ENCODE results near the gene CSNK1E.
"Not testable (repeated sequence)": the region's sequence is repeated elsewhere in the genome, so short reads cannot be mapped to it uniquely, and the experiment has no call there.

CSNK1E gene
- total RNA-seq: 5.6 to 19.1 (median 12.5) reads per million in 17 experiments

DNA sequence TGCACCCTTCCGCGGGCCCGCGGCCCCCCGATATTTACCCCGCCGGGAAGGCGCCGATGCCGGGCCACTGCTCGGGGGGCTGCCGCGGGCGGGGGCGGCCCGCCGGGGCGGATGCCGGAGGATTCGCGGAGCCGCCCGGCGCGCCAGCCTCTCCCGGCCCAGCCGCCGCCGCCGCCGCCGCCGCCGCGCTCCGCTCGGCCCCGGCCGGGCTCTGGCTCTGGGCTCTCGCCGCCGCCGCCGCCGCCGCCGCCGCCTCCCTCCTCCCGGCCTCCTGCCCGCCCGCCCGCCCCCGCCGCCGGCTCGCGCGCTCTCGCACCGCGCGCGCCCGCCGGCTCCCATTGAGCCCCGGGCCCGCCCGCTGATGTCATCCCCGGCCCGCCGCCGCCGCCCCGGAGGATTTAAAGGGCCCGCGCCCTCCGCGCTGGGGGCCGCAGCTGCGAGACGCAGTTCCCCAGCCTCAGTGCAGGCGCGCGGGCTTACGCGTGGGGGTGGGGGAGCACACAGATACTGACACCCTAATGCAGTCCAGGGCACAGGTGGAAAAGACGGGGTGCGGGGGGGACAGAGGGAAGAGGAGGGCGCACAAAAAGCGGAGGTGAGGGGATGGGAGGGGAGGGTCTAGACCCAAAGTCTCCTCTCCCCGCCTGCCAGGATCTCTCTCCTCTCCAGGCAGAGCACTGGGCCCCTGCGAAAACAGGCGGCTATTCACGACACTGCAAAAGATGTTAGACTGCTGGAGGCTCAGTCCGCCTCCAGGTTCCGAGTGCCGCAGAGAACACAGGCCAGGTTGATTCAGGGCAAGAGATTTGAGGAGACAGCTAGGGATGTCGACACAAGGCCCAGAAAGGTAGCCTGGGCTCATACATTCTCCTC is at the start of gene CSNK1E:
TSS of gene CSNK1E (minus strand) at position 312 of the 873 bp plus-strand sequence. CDS start 3,276 bp downstream, outside the sequence.
- DNase-seq: peak; percentile 73 to 93 (median 82)

DNA sequence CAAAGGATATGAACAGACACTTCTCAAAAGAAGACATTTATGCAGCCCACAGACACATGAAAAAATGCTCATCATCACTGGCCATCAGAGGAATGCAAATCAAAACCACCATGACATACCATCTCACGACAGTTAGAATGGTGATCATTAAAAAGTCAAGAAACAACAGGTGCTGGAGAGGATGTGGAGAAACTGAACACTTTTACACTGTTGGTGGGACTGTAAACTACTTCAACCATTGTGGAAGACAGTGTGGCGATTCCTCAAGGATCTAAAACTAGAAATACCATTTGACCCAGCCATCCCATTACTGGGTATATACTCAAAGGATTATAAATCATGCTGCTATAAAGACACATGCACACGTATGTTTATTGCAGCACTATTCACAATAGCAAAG is 48.6 kb upstream of the CSNK1E start:
- not testable (repeated sequence) for DNase-seq

DNA sequence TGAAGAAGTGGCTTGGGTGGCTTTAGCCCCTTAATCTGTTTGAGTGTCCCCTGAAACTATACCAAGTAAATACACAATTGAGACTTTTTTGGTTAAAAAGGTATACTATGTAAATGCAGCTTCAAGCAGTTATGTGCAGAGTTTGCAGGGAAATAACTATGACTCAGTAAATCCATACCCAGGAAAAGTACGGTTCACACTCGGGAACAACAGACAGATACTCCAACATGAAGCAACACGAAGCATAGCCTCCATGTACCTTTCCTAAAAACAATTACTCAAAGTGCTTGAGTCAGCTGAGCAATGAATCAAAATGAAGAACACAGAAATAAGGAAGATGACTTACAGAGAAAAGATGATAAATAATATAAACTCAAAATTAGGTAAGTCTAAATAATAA is 47.9 kb upstream of the CSNK1E start:
- DNase-seq: not testable (repeated sequence)

DNA sequence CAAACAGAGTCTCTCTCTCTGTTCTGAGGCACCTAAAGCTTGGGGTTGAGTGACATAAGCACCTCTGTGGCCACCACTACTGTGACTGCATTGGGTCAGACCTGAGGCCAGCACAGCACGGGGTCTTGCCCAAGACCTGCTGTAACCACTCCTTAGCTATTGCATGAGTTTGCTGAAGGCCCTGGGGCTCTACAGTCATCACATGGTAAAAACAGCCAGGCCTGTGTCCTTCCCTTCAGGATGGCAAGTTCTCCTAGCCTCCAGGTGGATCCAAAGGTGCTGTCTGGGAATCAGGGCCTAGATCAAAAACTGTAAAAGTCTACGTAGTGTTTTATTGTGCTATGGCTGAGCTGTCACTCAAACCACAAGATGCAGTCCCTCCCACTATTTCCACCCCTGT is 43.3 kb upstream of the CSNK1E start:
- not testable (repeated sequence) for DNase-seq

DNA sequence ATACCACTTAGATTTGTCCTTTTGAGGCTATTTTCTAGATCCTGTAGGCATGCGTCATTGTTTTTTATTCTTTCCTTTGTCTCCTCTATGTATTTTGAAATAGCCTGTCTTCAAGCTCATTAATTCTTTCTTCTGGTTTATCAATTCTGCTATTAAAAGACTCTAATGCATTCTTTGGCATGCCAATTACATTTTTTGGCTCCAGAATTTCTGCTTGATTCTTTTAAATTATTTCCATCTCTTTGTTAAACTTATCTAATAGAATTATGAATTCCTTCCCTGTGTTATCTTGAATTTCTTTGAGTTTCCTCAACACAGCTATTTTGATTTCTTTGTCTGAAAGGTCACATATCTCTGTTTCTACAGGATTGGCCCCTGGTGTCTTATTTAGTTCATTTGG is 42.6 kb upstream of the CSNK1E start:
- DNase-seq: not testable (repeated sequence)

DNA sequence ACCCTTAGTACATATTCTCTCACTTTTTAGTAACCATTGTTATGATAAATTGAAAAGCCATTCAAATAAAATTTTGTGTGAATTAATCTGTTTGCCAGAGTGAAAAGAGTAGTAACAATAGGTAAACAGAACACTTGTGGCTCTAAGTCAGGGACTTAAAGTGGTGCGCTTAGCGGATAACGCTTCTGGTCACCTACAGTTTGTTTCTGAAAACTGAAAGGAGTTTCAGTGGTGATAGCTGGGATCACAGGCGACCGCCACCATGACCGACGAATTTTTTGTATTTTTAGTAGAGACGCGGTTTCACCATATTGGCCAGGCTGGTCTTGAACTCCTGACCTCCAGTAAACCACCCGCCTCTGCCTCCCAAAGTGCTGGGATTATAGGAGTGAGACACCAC is 40.7 kb upstream of the CSNK1E start:
- not testable (repeated sequence) for DNase-seq

GRCh38 chr22:38355275-38355674 is 38.0 kb upstream of the CSNK1E start:
- no peak for DNase-seq

DNA sequence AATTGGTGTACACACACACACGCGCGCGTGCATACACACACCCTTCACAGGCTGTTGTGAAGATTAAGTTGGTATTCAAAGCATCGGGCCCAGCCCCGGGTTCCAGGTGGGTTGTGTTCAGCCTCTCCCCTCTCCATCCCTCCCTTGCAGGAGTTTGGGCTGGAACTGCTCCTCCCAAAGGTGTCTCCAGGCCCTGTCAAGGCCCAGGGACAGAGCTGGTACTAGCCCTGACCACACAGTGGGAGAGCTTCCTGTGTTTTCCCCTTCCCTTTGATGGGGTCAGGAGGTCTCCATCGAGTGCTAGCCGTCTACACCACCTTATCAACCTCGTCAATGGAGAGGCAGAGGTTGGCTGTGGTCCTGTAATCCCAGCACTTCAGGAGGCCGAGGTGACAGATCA is 36.5 kb upstream of the CSNK1E start:
- no peak for DNase-seq

GRCh38 chr22:38353142-38353629 is 36.0 kb upstream of the CSNK1E start:
- DNase-seq: peak; percentile 62 to 83 (median 80)

DNA sequence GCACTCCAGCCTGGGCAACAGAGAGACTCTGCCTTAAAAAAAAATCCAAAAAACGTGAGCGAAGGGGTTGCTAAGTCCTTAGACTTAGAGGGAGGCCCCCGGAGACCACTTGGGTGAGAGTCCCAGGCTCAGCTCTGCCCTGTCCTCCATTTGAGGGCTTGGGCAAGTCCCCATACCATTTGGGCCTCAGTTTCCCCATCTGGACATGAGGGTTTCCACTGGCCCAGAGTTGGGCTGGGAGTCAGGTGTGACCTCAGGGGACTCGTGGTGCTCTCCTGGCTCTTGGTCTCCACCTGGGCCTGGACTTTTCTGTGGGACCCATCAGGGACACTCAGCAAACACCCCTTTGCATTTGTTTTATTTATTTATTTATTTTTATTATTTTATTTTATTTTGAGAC is 35.2 kb upstream of the CSNK1E start:
- DNase-seq: no peak

- no peak for DNase-seq
These were observed 33.5 kb upstream of the CSNK1E start for GRCh38 chr22:38350444-38351359.

GRCh38 chr22:38348751-38349496 is 31.7 kb upstream of the CSNK1E start:
- no peak for DNase-seq

DNA sequence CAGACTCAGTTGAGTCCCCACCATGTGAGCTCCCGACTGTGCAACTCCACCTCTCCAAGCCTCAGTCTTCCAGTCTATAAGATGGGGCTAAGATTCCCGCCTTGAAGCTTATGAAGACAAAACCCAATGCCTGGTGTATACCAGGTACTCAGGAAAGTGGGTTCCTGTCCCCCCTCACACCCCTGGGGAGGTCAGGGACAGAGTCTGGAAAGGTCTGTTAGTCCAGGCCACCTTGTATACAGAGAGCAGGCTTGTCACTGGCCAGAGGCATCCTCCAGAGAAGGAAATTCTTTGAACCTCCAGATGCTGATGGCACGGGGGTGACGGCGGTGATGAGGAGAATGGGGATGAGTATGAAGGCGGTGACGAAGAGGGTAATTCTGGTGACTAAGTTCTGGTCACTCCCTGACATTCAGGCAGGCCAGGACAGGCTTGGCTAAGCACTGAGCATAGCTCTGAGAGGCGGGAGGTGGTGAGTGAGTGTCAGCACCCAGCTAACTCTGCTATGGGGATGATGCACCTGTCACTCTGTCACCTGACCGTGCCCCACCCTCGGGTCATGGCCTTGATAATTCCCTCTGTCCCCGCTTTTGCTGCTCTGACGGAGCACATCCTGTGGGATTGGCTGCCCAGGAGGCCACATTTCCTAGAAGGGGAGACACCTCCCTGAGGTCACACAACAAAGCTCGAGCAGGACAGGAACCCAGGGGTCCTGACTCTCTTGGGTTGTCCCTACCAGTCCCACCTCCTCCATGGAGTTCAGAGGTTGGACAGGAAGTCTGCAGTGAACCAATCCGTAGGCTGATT is 30.9 kb upstream of the CSNK1E start:
- DNase-seq: peak in 1 of 4 experiments; percentile 19

GRCh38 chr22:38347181-38347943 is 30.1 kb upstream of the CSNK1E start:
- no peak for DNase-seq

DNA sequence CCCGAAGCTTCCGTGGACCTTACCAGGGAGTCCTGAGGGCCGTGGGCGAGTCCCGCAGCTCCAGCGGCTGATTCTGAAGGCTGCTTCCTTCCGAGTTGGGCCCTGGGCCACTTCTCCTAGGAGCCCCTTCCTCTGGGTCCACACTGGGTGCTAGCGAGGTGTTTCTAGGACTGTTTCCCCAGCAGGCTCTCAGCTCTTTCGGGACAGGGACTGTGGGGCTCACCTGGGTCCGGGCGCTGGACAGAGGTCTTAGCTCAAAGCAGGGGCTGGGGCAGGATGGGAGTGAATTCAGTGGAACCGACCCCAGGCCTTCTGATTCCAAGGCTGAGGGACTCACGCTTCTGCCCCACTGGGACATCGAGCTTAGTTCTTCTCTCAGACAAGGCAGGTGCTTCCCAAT is 29.3 kb upstream of the CSNK1E start:
- no peak for DNase-seq

GRCh38 chr22:38345782-38346181 is 28.5 kb upstream of the CSNK1E start:
- no peak for DNase-seq

- not testable (repeated sequence) for DNase-seq
These were observed 22.7 kb upstream of the CSNK1E start for GRCh38 chr22:38339893-38340292.

GRCh38 chr22:38338772-38339379 is 21.6 kb upstream of the CSNK1E start:
- DNase-seq: no peak

GRCh38 chr22:38336699-38337098 is 19.5 kb upstream of the CSNK1E start:
- DNase-seq: no peak

DNA sequence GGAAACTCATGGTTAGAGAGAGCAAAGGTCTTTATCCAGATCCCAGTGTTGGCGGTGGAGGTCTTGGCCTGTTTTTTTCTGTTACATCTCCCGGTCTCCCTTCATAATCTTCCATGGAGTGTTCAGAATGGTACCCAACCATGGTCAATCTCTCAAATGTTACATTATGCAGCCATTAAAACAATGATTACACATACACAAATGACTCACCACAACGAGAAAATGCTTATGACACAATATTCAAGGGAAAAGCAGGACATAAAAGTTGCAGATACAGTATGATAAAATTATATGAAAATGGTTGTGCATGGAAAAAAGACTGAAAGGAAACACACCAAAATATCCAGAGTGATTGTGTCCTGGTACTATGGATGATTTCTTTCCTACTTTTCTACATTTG is 17.8 kb upstream of the CSNK1E start:
- DNase-seq: peak in 2 of 4 experiments; percentile 50 to 53
